Measurements from ENCODE around the gene BAHD1.

BAHD1 gene

DNA sequence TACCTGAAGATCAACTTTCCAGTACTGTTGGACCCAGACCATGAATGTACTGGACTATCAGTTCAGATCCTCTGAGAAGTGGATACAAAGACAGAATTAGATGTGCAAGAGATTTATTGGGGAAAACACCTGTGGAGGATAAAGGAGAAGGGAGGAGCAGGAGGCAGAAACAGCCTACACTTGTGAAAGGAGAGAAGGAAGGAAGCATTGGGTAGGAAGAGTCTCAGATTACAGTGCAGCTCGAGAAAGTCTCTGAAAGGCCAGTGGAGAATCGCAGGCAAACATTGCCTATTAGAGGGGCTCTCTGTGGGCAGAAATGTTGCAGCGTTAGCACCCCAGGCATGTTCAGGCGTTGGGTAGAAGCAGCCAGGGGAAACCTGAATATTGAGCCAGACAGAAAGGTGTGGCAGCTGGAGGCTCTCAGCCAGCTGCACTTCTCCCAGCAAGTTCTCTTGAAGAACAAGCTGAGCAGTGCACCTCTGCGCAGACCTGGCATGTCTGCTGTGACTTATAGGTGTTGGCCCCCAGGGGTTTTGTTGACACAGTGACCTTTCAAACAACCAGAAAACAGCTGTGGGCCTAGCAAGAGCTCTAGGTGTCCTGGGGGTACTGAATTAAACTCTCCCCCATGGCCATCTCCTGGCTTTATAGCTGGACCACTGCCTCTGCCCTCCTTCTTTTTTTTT is 37.0 kb downstream of the BAHD1 start:
- Histone ChIP-seq H3K27ac (ENCODE audit: low read depth in 2 of 2, low read length in 2 of 2) (no peak overlapping the region), H3K4me1 (ENCODE audit: control insufficient read depth in 2 of 2, insufficient read depth in 2 of 2, low read length in 2 of 2) (no peaks in the 10 kb centered on the region), H3K9me3 (ENCODE audit: control insufficient read depth in 2 of 2, low read length in 2 of 2) (no peaks in the 10 kb centered on the region), H3K36me3 (ENCODE audit: control insufficient read depth in 2 of 2, insufficient read depth in 2 of 2, low read length in 2 of 2) (no peaks in the 10 kb centered on the region), H3K9ac (ENCODE audit: low read depth in 1 of 2, low read length in 2 of 2) (no peak overlapping the region), H3K27me3 (ENCODE audit: control insufficient read depth in 2 of 2, insufficient read depth in 2 of 2, low read length in 2 of 2) (no peaks in the 10 kb centered on the region), H3K4me3 (ENCODE audit: low read length in 2 of 2) (no peak overlapping the region)

DNA sequence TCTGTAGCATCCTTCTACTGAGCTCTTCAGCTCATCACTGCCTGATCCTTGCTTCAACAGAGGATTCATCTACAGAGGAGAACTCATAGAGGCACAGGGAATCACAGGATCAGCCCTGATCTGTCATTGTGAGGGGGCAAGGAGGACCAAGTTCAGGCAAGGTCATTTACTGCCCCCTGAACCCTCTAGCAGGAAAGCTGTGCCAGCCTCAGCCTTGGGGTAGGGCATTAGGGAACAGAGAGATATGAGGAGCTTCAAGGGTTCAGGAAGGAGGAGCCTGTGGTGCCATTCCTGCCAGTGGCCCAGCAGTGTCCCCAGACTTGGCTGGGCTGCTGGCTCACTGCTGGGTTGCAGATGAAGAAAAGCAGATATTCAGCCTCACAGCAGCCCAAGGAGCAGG is 38.3 kb downstream of the BAHD1 start:
- Histone ChIP-seq H3K9me3 (ENCODE audit: control insufficient read depth in 2 of 2, low read length in 2 of 2) (no peaks in the 10 kb centered on the region), H3K9ac (ENCODE audit: low read depth in 1 of 2, low read length in 2 of 2) (no peak overlapping the region), H3K4me3 (ENCODE audit: low read length in 2 of 2) (no peak overlapping the region), H3K4me1 (ENCODE audit: control insufficient read depth in 2 of 2, insufficient read depth in 2 of 2, low read length in 2 of 2) (no peaks in the 10 kb centered on the region), H3K36me3 (ENCODE audit: control insufficient read depth in 2 of 2, insufficient read depth in 2 of 2, low read length in 2 of 2) (no peaks in the 10 kb centered on the region), H3K27ac (ENCODE audit: low read depth in 2 of 2, low read length in 2 of 2) (no peak overlapping the region), H3K27me3 (ENCODE audit: control insufficient read depth in 2 of 2, insufficient read depth in 2 of 2, low read length in 2 of 2) (no peaks in the 10 kb centered on the region)

DNA sequence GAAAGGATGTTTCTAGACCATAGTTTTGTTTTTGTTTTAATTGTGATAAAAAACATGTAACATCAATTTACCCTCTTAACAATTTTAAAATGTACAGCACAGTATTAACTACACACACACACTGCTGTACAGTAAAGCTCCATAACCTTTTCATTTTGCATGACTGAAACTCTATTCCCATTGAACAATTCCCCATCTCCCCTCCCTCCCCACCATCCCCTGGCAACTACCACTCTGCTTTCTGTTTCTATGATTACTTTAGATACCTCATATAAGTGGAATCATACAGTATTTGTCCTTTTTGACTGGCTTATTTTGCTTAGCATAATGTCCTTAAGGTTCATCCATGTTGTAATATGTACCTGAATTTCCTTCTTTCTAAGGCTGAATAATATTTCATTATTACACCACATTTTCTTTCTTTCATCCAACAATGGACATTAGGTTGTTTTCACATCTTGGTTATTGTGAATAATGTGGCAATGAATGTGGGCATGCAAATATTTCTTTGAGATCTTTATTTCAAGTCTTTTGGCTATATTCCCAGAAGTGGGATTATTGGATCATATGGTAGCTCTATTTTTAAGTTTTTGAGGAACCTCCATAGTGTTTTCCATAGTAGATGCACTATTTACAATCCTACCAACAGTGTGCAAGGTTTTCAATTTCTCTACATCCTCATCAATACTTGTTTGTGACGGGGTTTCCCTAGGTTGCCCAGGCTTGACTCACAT is 40.8 kb downstream of the BAHD1 start:
- Histone ChIP-seq H3K4me3 (ENCODE audit: low read length in 2 of 2) (no peak overlapping the region), H3K9me3 (ENCODE audit: control insufficient read depth in 2 of 2, low read length in 2 of 2) (no peaks in the 10 kb centered on the region), H3K4me1 (ENCODE audit: control insufficient read depth in 2 of 2, insufficient read depth in 2 of 2, low read length in 2 of 2) (no peaks in the 10 kb centered on the region), H3K27me3 (ENCODE audit: control insufficient read depth in 2 of 2, insufficient read depth in 2 of 2, low read length in 2 of 2) (no peaks in the 10 kb centered on the region), H3K27ac (ENCODE audit: low read depth in 2 of 2, low read length in 2 of 2) (no peak overlapping the region), H3K9ac (ENCODE audit: low read depth in 1 of 2, low read length in 2 of 2) (no peak overlapping the region), H3K36me3 (ENCODE audit: control insufficient read depth in 2 of 2, insufficient read depth in 2 of 2, low read length in 2 of 2) (no peaks in the 10 kb centered on the region)

DNA sequence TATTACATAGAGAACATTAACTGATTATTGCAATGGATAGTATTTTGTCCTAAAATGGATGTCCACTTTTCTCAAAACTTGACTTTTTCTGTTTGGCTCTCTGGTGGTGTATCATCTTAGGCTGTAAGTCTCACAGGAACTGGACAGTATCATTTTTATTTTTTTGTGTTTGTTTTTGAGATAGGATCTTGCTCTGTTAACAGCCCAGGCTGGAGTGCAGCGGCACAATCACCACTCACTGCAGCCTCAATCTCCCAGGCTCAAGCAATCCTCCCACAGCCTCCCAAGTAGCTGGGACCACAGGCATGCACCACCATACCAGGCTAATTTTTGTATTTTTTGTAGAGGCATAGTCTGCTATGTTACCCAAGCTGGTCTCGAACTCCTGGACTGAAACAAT is 43.2 kb downstream of the BAHD1 start:
- no peaks in the 10 kb centered on the region for H3K36me3 ChIP-seq (ENCODE audit: control insufficient read depth in 2 of 2, insufficient read depth in 2 of 2, low read length in 2 of 2)
- no peak overlapping the region for H3K9ac ChIP-seq (ENCODE audit: low read depth in 1 of 2, low read length in 2 of 2)
- no peaks in the 10 kb centered on the region for H3K9me3 ChIP-seq (ENCODE audit: control insufficient read depth in 2 of 2, low read length in 2 of 2)
- H3K27me3 ChIP-seq (ENCODE audit: control insufficient read depth in 2 of 2, insufficient read depth in 2 of 2, low read length in 2 of 2) = no peaks in the 10 kb centered on the region
- no peaks in the 10 kb centered on the region for H3K4me1 ChIP-seq (ENCODE audit: control insufficient read depth in 2 of 2, insufficient read depth in 2 of 2, low read length in 2 of 2)
- H3K4me3 ChIP-seq (ENCODE audit: low read length in 2 of 2) = no peak overlapping the region
- H3K27ac ChIP-seq (ENCODE audit: low read depth in 2 of 2, low read length in 2 of 2) = no peak overlapping the region

DNA sequence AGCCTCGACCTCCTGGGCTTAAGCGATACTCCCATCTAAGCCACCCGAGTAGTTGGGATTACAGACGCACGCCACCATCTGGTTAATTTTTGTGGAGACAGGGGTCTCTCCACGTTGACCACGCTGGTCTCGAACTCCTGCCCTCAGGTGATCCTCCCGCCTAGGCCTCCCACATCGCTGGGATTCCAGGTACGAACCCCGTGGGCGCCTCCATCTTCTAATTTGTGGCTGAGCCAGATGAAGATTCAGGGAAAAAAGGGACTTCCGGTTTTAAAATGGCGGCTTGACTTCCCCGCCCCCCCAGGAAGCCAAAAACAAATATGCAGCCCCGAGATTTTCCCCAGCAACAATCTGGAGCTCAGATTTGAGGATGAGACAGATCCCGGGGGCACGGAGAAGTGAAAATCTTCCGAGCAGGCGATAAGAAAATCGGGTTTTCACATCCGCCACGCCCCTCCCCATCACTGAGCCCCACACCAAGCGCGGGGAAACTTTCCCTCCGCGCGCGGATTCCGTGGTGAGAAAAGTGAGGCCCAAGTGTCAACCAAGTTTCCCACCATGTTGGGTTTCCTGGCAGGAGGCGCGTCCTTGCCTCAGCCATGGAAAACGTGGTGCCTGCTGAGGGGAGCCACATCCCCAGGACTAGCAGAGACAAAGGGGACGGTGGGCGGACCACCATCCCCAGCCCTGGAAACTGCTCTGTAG is 45.5 kb downstream of the BAHD1 start:
- Histone ChIP-seq H3K9me3 (ENCODE audit: control insufficient read depth in 2 of 2, low read length in 2 of 2) (no peaks in the 10 kb centered on the region), H3K36me3 (ENCODE audit: control insufficient read depth in 2 of 2, insufficient read depth in 2 of 2, low read length in 2 of 2) (no peaks in the 10 kb centered on the region), H3K4me3 (ENCODE audit: low read length in 2 of 2) (no peak overlapping the region), H3K4me1 (ENCODE audit: control insufficient read depth in 2 of 2, insufficient read depth in 2 of 2, low read length in 2 of 2) (no peaks in the 10 kb centered on the region), H3K27me3 (ENCODE audit: control insufficient read depth in 2 of 2, insufficient read depth in 2 of 2, low read length in 2 of 2) (no peaks in the 10 kb centered on the region), H3K27ac (ENCODE audit: low read depth in 2 of 2, low read length in 2 of 2) (no peak overlapping the region), H3K9ac (ENCODE audit: low read depth in 1 of 2, low read length in 2 of 2) (no peak overlapping the region)

DNA sequence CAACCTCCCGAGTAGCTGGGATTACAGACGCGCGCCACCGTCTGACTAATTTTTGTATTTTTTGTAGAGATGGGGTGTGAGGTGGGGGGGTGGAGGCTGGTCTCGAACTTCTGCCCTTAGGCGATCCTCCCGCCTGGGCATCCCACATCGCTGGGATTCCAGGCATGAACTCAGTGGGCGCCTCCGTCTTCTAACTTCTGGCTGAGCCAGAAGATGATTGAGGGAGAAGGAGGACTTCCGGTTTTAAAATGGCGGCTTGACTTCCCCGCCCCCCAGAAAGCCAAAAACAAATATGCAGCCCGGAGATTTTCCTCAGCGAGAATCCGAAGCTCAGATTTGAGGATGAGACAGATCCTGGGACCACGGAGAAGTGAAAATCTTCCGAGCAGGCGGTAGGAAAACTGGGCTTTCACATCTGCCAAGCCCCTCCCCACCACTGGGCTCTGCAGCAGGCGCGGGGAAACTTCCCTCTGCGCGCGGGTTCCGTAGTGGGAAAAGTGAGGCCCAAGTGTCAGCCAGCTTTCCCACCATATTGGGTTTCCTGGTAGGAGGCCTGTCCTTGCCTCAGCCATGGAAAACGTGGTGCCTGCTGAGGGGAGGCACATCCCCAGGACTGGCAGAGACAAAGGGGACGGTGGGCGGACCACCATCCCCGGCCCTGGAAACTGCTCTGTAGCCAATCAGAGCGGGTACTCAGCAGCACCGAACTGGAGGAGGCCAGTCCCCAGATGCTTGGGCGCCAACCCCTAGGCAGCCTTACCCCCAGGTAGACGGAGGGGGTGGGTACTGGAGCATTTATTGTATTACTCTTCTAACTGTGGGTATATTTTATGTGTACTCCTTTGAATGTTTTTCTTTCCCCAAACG is 47.3 kb downstream of the BAHD1 start:
- Histone ChIP-seq H3K27ac (ENCODE audit: low read depth in 2 of 2, low read length in 2 of 2) (no peak overlapping the region), H3K36me3 (ENCODE audit: control insufficient read depth in 2 of 2, insufficient read depth in 2 of 2, low read length in 2 of 2) (no peaks in the 10 kb centered on the region), H3K4me3 (ENCODE audit: low read length in 2 of 2) (no peak overlapping the region), H3K9ac (ENCODE audit: low read depth in 1 of 2, low read length in 2 of 2) (no peak overlapping the region), H3K4me1 (ENCODE audit: control insufficient read depth in 2 of 2, insufficient read depth in 2 of 2, low read length in 2 of 2) (no peaks in the 10 kb centered on the region), H3K9me3 (ENCODE audit: control insufficient read depth in 2 of 2, low read length in 2 of 2) (no peaks in the 10 kb centered on the region), H3K27me3 (ENCODE audit: control insufficient read depth in 2 of 2, insufficient read depth in 2 of 2, low read length in 2 of 2) (no peaks in the 10 kb centered on the region)

DNA sequence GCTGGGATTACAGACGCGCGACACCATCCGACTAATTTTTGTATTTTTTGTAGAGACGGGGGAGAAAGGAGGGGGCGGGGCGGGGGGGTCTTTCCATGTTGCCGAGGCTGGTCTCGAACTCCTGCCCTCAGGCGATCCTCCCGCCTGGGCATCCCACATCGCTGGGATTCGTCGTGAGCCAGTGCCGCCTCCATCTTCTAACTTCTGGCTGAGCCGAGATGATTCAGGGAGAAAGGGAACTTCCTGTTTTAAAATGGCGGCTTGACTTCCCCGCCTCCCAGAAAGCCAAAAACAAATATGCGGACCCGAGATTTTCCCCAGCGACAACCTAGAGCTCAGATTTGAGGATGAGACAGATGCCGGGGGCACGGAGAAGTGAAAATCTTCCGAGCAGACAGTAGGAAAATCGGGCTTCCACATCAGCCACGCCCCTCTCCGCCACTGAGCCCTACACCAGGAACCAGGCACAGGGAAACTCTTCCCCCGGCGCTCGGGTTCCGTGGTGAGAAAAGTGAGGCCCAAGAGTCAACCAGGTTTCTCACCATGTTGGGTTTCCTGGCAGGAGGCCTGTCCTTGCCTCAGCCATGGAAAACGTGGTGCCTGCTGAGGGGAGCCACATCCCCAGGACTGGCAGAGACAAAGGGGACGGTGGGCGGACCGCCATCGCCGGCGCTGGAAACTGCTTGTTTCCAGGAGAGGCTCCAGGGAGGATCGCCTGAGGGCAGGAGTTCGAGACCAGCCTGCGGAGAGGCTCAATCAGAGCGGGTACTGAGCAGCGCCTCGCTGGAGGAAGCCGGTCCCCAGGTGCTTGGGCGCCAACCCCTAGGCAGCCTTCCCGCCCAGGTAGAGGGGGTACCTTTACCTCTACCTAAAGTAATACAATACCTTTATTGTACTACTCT is 48.8 kb downstream of the BAHD1 start:
- H3K9ac ChIP-seq (ENCODE audit: low read depth in 1 of 2, low read length in 2 of 2) = no peak overlapping the region
- no peaks in the 10 kb centered on the region for H3K9me3 ChIP-seq (ENCODE audit: control insufficient read depth in 2 of 2, low read length in 2 of 2)
- H3K36me3 ChIP-seq (ENCODE audit: control insufficient read depth in 2 of 2, insufficient read depth in 2 of 2, low read length in 2 of 2) = no peaks in the 10 kb centered on the region
- no peak overlapping the region for H3K27ac ChIP-seq (ENCODE audit: low read depth in 2 of 2, low read length in 2 of 2)
- no peaks in the 10 kb centered on the region for H3K27me3 ChIP-seq (ENCODE audit: control insufficient read depth in 2 of 2, insufficient read depth in 2 of 2, low read length in 2 of 2)
- H3K4me1 ChIP-seq (ENCODE audit: control insufficient read depth in 2 of 2, insufficient read depth in 2 of 2, low read length in 2 of 2) = no peaks in the 10 kb centered on the region
- H3K4me3 ChIP-seq (ENCODE audit: low read length in 2 of 2) = no peak overlapping the region

DNA sequence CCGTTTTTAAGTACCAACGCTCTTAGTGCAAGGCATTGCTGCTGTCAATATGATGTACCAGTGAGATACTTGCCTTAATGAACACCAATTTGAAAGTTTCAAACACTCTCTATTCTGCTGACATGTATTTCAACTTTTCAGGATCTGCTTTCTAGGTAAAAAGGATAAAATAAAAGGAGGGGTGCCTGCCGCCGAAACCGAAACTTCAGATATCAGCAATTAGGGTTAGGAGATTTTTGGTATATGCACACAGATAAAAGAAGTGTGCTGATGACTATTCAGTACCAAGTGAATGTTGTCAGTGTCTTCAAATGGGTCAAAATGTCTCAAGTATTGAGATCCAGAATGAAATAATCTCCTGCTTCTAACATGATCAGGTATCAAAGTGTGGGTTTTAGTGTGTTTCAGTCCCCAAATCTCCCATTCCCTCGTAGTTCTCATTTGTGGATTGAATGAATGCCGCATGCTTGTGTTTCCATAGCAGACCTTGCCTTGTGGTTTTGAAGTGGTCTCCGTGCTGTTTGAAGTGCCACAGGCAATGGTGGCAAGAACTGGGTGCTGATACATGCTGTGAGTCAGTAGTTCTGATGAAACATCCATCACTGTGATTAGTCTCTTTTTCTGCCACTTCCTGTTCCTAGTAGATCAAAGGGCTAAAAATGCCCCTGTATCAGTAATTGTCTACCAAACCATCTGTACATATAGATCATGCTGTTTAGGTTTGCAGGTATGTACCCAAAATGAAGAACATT is 52.5 kb downstream of the BAHD1 start:
- Histone ChIP-seq H3K36me3 (ENCODE audit: control insufficient read depth in 2 of 2, insufficient read depth in 2 of 2, low read length in 2 of 2) (no peaks in the 10 kb centered on the region), H3K4me1 (ENCODE audit: control insufficient read depth in 2 of 2, insufficient read depth in 2 of 2, low read length in 2 of 2) (no peaks in the 10 kb centered on the region), H3K27ac (ENCODE audit: low read depth in 2 of 2, low read length in 2 of 2) (no peak overlapping the region), H3K9ac (ENCODE audit: low read depth in 1 of 2, low read length in 2 of 2) (no peak overlapping the region), H3K27me3 (ENCODE audit: control insufficient read depth in 2 of 2, insufficient read depth in 2 of 2, low read length in 2 of 2) (no peaks in the 10 kb centered on the region), H3K9me3 (ENCODE audit: control insufficient read depth in 2 of 2, low read length in 2 of 2) (no peaks in the 10 kb centered on the region), H3K4me3 (ENCODE audit: low read length in 2 of 2) (no peak overlapping the region)

DNA sequence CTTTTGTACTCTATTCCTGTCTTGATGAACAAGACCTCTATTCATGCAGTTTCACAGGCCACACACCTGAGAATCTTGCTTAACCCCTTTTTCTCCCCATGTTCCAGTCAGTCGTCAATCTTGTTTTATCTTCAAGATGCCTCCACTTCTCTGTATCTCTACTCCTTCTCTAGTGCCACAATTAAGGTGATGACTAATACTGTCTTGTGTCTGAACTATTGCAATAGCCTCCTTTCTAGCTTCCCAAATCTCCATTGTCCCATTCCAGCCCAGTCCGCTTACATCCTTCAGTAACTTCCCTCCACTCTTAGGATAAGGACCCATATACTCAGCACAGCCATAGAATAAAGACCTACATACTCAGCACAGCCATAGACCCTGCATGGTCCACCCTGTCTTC is 54.8 kb downstream of the BAHD1 start:
- H3K4me3 ChIP-seq (ENCODE audit: low read length in 2 of 2) = no peak overlapping the region
- no peak overlapping the region for H3K27ac ChIP-seq (ENCODE audit: low read depth in 2 of 2, low read length in 2 of 2)
- H3K27me3 ChIP-seq (ENCODE audit: control insufficient read depth in 2 of 2, insufficient read depth in 2 of 2, low read length in 2 of 2) = peaks cover 0 to 3% of the 10 kb centered on the region in 2 donors
- H3K9me3 ChIP-seq (ENCODE audit: control insufficient read depth in 2 of 2, low read length in 2 of 2) = no peaks in the 10 kb centered on the region
- no peaks in the 10 kb centered on the region for H3K4me1 ChIP-seq (ENCODE audit: control insufficient read depth in 2 of 2, insufficient read depth in 2 of 2, low read length in 2 of 2)
- H3K36me3 ChIP-seq (ENCODE audit: control insufficient read depth in 2 of 2, insufficient read depth in 2 of 2, low read length in 2 of 2) = no peaks in the 10 kb centered on the region
- no peak overlapping the region for H3K9ac ChIP-seq (ENCODE audit: low read depth in 1 of 2, low read length in 2 of 2)

Measured in mucosa of rectum (tissue), 2 donors.